Glutamatergic neuron (in vitro differentiated cells): ENCODE measurements around the gene NRCAM. TPM values are rescaled to one million over a fixed set of nuclear protein-coding genes. Genes with fewer than 3 reads are reported as not detected.

ENCODE experiments used
- DNase-seq: peaks from one replicate; pipeline ENCODE4 v3.0.0; 2022
- H3K27ac Mint-ChIP-seq: one replicate; pipeline ENCODE4 v1.8.0; 2020; ENCODE audit warnings: mild to moderate bottlenecking, mixed read lengths, inconsistent platforms; ENCODE audit not compliant: unreplicated experiment
- H3K27me3 Mint-ChIP-seq: one replicate; pipeline ENCODE4 v1.8.0; 2020; ENCODE audit warnings: mild to moderate bottlenecking, moderate library complexity, mixed read lengths, inconsistent platforms; ENCODE audit not compliant: unreplicated experiment
- H3K36me3 Mint-ChIP-seq: one replicate; pipeline ENCODE4 v1.8.0; 2020; ENCODE audit warnings: mild to moderate bottlenecking, mixed read lengths, inconsistent platforms; ENCODE audit not compliant: unreplicated experiment
- H3K4me1 Mint-ChIP-seq: one replicate; pipeline ENCODE4 v1.8.0; 2020; ENCODE audit warnings: mild to moderate bottlenecking, low read depth, mixed read lengths, inconsistent platforms; ENCODE audit not compliant: unreplicated experiment
- H3K4me3 Mint-ChIP-seq: one replicate; pipeline ENCODE4 v1.8.0; 2020; ENCODE audit warnings: mild to moderate bottlenecking, mixed read lengths, inconsistent platforms; ENCODE audit not compliant: unreplicated experiment
- H3K9me3 Mint-ChIP-seq: one replicate; pipeline ENCODE4 v1.8.0; 2020; ENCODE audit warnings: mild to moderate bottlenecking, moderate library complexity, mixed read lengths, inconsistent platforms; ENCODE audit not compliant: unreplicated experiment
- CTCF ChIP-seq: fragments of 200-600 bp; sonication (generic); IDR thresholded peaks from one replicate; pipeline ENCODE4 v1.5.0; 2021; ENCODE audit not compliant: partially characterized antibody, unreplicated experiment
- total RNA-seq: library from RNA; stranded (reverse); fragmentation: NEBNext Ultra II Directional; extraction: Animal tissue kit (Norgen Biotek cat#: 25700); gene quantifications from one replicate; pipeline ENCODE4 v1.2.1, GENCODE V29; 2021; ENCODE audit not compliant: unreplicated experiment

NRCAM gene
- total RNA-seq, 1 donor from 2014 or later, result 120 TPM

GRCh38 chr7:108303332-108303731 is 152.9 kb downstream of the NRCAM start:
- no peak overlapping the region for H3K27ac Mint-ChIP-seq

GRCh38 chr7:108301387-108301786 is 154.8 kb downstream of the NRCAM start:
- H3K27ac Mint-ChIP-seq, result no peak overlapping the region
- no peak for TF ChIP-seq CTCF

More at GRCh38 chr7:108303332-108303731, 152.9 kb downstream of the NRCAM start:
- H3K4me1 Mint-ChIP-seq, result peaks cover 17% of the 10 kb centered on the region
- H3K9me3 Mint-ChIP-seq, result no peaks in the 10 kb centered on the region
- H3K36me3 Mint-ChIP-seq, result no peaks in the 10 kb centered on the region
- H3K4me3 Mint-ChIP-seq, result no peak overlapping the region
- no peaks in the 10 kb centered on the region for H3K27me3 Mint-ChIP-seq
- DNase-seq, result no peak
- TF ChIP-seq CTCF, result no peak

DNA sequence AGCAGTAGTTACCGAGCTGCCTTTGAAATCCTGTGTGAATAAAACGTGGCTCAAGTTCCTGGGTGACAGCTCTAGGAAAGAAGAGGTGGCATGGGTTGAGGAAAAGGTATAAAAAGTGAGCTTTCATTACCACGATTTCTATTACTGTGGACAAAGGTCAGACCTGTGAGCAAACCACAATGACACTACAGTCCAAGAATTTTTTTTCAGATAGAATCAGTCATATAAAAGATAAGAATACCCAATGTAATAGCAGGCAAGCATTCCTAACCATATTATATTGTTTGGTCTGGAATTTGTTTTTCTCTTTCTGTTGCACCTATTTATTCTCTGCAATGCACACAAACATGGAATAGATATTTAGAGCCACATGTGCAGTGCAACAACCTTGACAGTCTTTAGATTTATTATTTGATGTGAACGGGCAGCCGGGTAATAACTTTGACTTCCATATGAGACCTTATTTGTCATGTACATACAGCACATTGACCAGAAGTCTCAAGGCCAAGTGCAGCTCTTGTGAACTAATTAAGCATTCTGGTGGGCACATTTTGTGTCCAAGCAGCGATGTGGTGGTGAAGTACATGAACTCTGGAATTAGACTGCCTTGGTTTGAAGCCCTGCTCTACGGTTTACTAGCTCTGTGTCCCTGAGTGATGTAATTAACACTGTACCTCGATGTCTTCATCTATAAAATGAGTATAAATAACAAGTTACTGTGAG is 156.8 kb downstream of the NRCAM start:
- Mint-ChIP-seq H3K27ac (no peak overlapping the region), H3K4me1 (peaks cover 3% of the 10 kb centered on the region), H3K4me3 (no peak overlapping the region), H3K36me3 (no peaks in the 10 kb centered on the region), H3K27me3 (no peaks in the 10 kb centered on the region), H3K9me3 (peaks cover 2% of the 10 kb centered on the region)
- no peak for DNase-seq
- TF ChIP-seq CTCF, result no peak

More at GRCh38 chr7:108301387-108301786, 154.8 kb downstream of the NRCAM start:
- DNase-seq, result no peak
- Mint-ChIP-seq H3K4me1 (peaks cover 4% of the 10 kb centered on the region), H3K4me3 (no peak overlapping the region), H3K27me3 (no peaks in the 10 kb centered on the region), H3K36me3 (no peaks in the 10 kb centered on the region), H3K9me3 (no peaks in the 10 kb centered on the region)

DNA sequence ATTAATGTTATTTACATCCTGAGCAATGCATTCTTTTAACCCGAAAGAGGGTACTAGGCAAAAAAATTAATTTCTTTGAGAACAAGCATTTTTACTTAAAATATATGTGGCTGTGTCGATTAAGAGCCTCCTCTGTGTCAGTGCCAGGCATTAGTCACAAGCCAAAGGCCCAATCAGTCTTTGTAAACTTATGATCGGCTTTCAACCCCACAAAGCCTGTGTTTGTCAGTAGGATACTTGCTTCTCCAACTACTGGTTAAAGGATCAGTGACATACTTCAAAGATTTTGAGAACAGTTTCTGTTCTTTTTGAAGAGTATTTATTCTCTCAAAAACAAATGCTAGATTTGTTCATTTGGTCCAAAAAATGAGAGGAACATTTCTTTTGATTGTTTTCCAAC is 159.3 kb downstream of the NRCAM start:
- Mint-ChIP-seq H3K4me3 (no peak overlapping the region), H3K9me3 (peaks cover 2% of the 10 kb centered on the region), H3K36me3 (no peaks in the 10 kb centered on the region), H3K27ac (no peak overlapping the region), H3K27me3 (no peaks in the 10 kb centered on the region), H3K4me1 (peaks cover 14% of the 10 kb centered on the region)
- no peak for DNase-seq
- no peak for TF ChIP-seq CTCF

GRCh38 chr7:108294595-108294994 is 161.6 kb downstream of the NRCAM start:
- no peaks in the 10 kb centered on the region for H3K27me3 Mint-ChIP-seq
- peaks cover 29% of the 10 kb centered on the region for H3K4me1 Mint-ChIP-seq
- TF ChIP-seq CTCF, result no peak
- H3K9me3 Mint-ChIP-seq, result peaks cover 2% of the 10 kb centered on the region
- no peaks in the 10 kb centered on the region for H3K36me3 Mint-ChIP-seq
- no peak for DNase-seq
- H3K4me3 Mint-ChIP-seq, result no peak overlapping the region
- peak overlapping the region; percentile 14 for H3K27ac Mint-ChIP-seq
